Natural killer cell (primary cell): ENCODE data around the gene KCTD18. TPM values are rescaled to one million over a fixed set of nuclear protein-coding genes. Genes with fewer than 3 reads are reported as not detected.

Experiments
- ATAC-seq, 3 donors: fragments of 150-1000 bp in 2 of 3; fragments of 200-7000 bp in 1 of 3; cut with Tn5 transposase; 1 replicate in 1 of 3; 2 replicates in 2 of 3; pipeline ENCODE4 v1.10.0; 2021; ENCODE audit warnings: mild to moderate bottlenecking in 2 of 3, moderate library complexity in 2 of 3
- DNase-seq, 2 donors: peaks; one replicate each; pipeline versions ENCODE4 v3.0.0 to v3.0.0-alpha.2; 2013 to 2021; ENCODE audit warnings: mixed read lengths in 1 of 2
- H3K27ac ChIP-seq: one replicate; pipeline ENCODE4 v1.5.1; 2013; ENCODE audit warnings: mild to moderate bottlenecking, low read length
- H3K27me3 ChIP-seq: one replicate; pipeline ENCODE4 v1.6.1; 2013; ENCODE audit warnings: low read length; ENCODE audit not compliant: control insufficient read depth, insufficient read depth
- H3K36me3 ChIP-seq: one replicate; pipeline ENCODE4 v1.6.1; 2013; ENCODE audit warnings: low read length; ENCODE audit not compliant: control insufficient read depth, insufficient read depth
- H3K4me1 ChIP-seq: one replicate; pipeline ENCODE4 v1.6.1; 2013; ENCODE audit warnings: low read length; ENCODE audit not compliant: control insufficient read depth, insufficient read depth
- H3K4me3 ChIP-seq: one replicate; pipeline ENCODE4 v1.5.1; 2013; ENCODE audit warnings: low read length
- H3K9me3 ChIP-seq: one replicate; pipeline ENCODE4 v1.6.1; 2013; ENCODE audit warnings: low read length; ENCODE audit not compliant: control insufficient read depth, insufficient read depth
- H3K27ac Mint-ChIP-seq, 2 donors: one replicate each; pipeline ENCODE4 v1.8.0; 2022; ENCODE audit warnings: mild to moderate bottlenecking in 2 of 2, mixed read lengths in 2 of 2, moderate library complexity in 1 of 2
- H3K27me3 Mint-ChIP-seq, 2 donors: one replicate each; pipeline ENCODE4 v1.8.0; 2022; ENCODE audit warnings: low read depth in 2 of 2, mixed read lengths in 2 of 2
- H3K36me3 Mint-ChIP-seq: one replicate; pipeline ENCODE4 v1.8.0; 2022; ENCODE audit warnings: mixed read lengths
- H3K4me1 Mint-ChIP-seq, 2 donors: one replicate each; pipeline ENCODE4 v1.8.0; 2022; ENCODE audit warnings: mixed read lengths in 2 of 2
- H3K4me3 Mint-ChIP-seq: one replicate; pipeline ENCODE4 v1.8.0; 2022; ENCODE audit warnings: mild to moderate bottlenecking, moderate library complexity, mixed read lengths
- H3K9me3 Mint-ChIP-seq, 2 donors: one replicate each; pipeline ENCODE4 v1.8.0; 2022; ENCODE audit warnings: mixed read lengths in 2 of 2
- WGBS: methylation state at CpG from one replicate; pipeline ENCODE4 v1.1.7; 2013; ENCODE audit warnings: missing lambda C conversion rate; ENCODE audit not compliant: insufficient coverage; 5-methylcytosine and 5-hydroxymethylcytosine counted together
- intact Hi-C: fragments of 100-400 bp; cut with micrococcal nuclease; formaldehyde crosslinking; loops from one replicate; pipeline ENCODE4 v1.14.2; 2022
- total RNA-seq, 4 donors: library from RNA; stranded (reverse); fragments of 120-200 nt in 1 of 4; gene quantifications; one replicate each; pipeline versions ENCODE4 v1.2.3 to v1.2.4, GENCODE V29; 2013 to 2022
- TF ChIP-seq, protein P1 (sequence below): fragments of 200-600 bp; IDR thresholded peaks from one replicate; pipeline ENCODE4 v1.8.0; 2022; ENCODE audit warnings: antibody characterized with exemption

The KCTD18 gene
- total RNA-seq, 3 donors from 2014 or later (not counting 1 experiment from before 2014, with no cell fraction given) = 16.1 to 21.3 (median 20.9) TPM

DNA sequence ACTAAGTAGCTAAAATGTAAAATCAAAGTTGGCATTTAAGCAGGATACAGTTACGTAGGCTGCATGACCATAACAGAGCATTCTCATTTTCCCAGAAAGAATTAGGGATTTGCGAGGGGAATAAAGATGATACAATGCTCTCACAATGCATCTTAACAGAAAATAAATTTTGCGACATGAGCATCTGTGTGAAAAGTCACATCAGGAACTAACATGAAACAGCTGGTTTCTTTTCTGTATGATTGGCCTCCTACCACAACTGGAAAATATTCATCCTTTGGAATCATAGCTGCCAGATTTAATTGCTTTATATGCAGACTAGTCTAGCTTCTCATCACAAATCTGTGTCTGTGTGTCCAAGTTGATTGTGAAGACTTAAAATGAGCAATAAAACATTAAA, 66.0 kb downstream of the KCTD18 start:
- ATAC-seq (no peak), DNase-seq (no peak)
- no peaks in the 10 kb centered on the region for H3K27me3 ChIP-seq
- no peaks in the 10 kb centered on the region for H3K9me3 ChIP-seq
- no peak overlapping the region for H3K27ac ChIP-seq
- Mint-ChIP-seq H3K27me3 (no peaks in the 10 kb centered on the region), H3K27ac (no peak overlapping the region), H3K4me1 (no peaks in the 10 kb centered on the region), H3K36me3 (no peaks in the 10 kb centered on the region), H3K4me3 (no peak overlapping the region), H3K9me3 (no peaks in the 10 kb centered on the region)
- intact Hi-C loops = no loop called here
- 93% methylated on average over 3 of the region's 3 CpGs for WGBS
- TF ChIP-seq, protein P1, sequence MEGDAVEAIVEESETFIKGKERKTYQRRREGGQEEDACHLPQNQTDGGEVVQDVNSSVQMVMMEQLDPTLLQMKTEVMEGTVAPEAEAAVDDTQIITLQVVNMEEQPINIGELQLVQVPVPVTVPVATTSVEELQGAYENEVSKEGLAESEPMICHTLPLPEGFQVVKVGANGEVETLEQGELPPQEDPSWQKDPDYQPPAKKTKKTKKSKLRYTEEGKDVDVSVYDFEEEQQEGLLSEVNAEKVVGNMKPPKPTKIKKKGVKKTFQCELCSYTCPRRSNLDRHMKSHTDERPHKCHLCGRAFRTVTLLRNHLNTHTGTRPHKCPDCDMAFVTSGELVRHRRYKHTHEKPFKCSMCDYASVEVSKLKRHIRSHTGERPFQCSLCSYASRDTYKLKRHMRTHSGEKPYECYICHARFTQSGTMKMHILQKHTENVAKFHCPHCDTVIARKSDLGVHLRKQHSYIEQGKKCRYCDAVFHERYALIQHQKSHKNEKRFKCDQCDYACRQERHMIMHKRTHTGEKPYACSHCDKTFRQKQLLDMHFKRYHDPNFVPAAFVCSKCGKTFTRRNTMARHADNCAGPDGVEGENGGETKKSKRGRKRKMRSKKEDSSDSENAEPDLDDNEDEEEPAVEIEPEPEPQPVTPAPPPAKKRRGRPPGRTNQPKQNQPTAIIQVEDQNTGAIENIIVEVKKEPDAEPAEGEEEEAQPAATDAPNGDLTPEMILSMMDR = no peak
- H3K4me1 ChIP-seq = no peaks in the 10 kb centered on the region
- H3K36me3 ChIP-seq = no peaks in the 10 kb centered on the region
- no peak overlapping the region for H3K4me3 ChIP-seq

DNA sequence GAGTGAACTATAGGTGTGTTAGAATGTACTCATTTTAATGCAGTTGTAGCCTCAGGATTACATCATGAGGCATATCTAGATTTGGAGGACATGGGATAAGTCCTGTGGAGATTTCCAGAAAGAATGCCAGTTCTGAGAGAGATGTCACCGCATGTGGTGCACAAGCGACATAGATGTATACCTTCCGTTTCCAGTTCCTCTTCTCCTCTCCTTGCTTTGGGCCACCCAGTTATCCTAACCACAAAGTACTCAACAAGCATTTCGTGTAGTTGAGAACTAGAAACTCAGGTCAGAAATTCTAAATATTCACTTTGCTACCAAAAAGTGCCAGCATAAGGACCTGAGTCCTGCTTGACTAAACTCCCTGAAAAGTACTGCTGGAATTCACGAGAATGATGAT, 66.5 kb downstream of the KCTD18 start:
- H3K4me1 ChIP-seq = no peaks in the 10 kb centered on the region
- Mint-ChIP-seq H3K27ac (no peak overlapping the region), H3K9me3 (no peaks in the 10 kb centered on the region), H3K4me1 (no peaks in the 10 kb centered on the region), H3K4me3 (no peak overlapping the region), H3K27me3 (no peaks in the 10 kb centered on the region), H3K36me3 (no peaks in the 10 kb centered on the region)
- intact Hi-C loops = no loop called here
- no peak overlapping the region for H3K4me3 ChIP-seq
- ATAC-seq (no peak), DNase-seq (no peak)
- H3K27ac ChIP-seq = no peak overlapping the region
- TF ChIP-seq, protein P1 = no peak
- no peaks in the 10 kb centered on the region for H3K9me3 ChIP-seq
- no peaks in the 10 kb centered on the region for H3K27me3 ChIP-seq
- WGBS = 63% methylated on average over 5 of the region's 5 CpGs
- no peaks in the 10 kb centered on the region for H3K36me3 ChIP-seq

DNA sequence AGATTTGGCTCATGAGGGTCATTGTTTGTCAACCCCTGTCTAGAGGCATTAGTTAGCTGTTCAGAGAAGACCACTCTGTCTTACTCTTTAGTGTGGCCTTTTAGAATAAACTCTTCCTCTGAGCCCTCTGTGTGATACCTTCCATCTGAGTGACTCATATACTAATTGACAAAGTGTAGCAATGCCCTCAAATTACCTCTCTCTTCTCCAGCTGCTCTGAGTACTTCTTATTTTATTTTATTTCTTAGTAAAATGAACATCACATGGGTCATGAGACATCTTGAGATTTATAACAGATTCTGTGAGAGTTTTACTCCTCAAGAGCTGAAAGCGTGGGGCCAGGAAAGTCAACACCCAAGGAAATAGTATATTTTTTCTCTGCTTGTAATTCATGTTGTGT, 67.4 kb downstream of the KCTD18 start:
- H3K4me1 Mint-ChIP-seq = no peaks in the 10 kb centered on the region
- Histone ChIP-seq H3K4me3 (no peak overlapping the region), H3K27me3 (no peaks in the 10 kb centered on the region), H3K36me3 (no peaks in the 10 kb centered on the region), H3K9me3 (no peaks in the 10 kb centered on the region), H3K4me1 (no peaks in the 10 kb centered on the region), H3K27ac (no peak overlapping the region)
- H3K27me3 Mint-ChIP-seq = no peaks in the 10 kb centered on the region
- H3K4me3 Mint-ChIP-seq = no peak overlapping the region
- WGBS = 100% methylated on average over 1 of the region's 1 CpG
- no peak overlapping the region for H3K27ac Mint-ChIP-seq
- intact Hi-C loops = no loop called here
- TF ChIP-seq, protein P1 = no peak
- H3K36me3 Mint-ChIP-seq = no peaks in the 10 kb centered on the region
- no peak for ATAC-seq
- DNase-seq = no peak
- H3K9me3 Mint-ChIP-seq = no peaks in the 10 kb centered on the region

DNA sequence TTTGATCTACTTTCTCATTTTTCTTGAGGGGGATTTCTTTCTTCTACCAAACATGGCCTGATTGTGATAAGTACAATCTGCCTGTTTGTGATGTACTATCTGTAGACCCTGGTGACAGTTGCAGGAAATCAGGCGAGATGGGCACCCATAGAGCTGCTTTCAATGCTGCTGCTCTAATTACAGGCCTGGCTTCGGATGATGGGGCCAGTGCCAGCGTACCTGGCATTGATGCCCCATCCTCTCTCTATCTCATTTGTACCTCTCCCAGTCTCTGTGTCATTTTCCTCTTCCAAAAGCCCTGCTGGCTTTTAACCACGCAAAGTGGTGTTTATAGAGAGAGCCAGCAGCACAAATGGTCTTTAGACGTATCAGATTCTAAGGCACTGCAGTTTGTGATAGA, 69.9 kb downstream of the KCTD18 start:
- intact Hi-C loops = no loop called here
- Mint-ChIP-seq H3K27me3 (no peaks in the 10 kb centered on the region), H3K27ac (no peak overlapping the region), H3K9me3 (no peaks in the 10 kb centered on the region), H3K36me3 (no peaks in the 10 kb centered on the region), H3K4me3 (no peak overlapping the region), H3K4me1 (no peaks in the 10 kb centered on the region)
- no peak for ATAC-seq
- TF ChIP-seq, protein P1 = no peak
- H3K9me3 ChIP-seq = no peaks in the 10 kb centered on the region
- H3K4me1 ChIP-seq = no peaks in the 10 kb centered on the region
- DNase-seq = no peak
- no peak overlapping the region for H3K27ac ChIP-seq
- H3K4me3 ChIP-seq = no peak overlapping the region
- no peaks in the 10 kb centered on the region for H3K36me3 ChIP-seq
- no peaks in the 10 kb centered on the region for H3K27me3 ChIP-seq
- 96% methylated on average over 5 of the region's 5 CpGs for WGBS
